ENCODE measurements around the gene INPP5B.

DNA sequence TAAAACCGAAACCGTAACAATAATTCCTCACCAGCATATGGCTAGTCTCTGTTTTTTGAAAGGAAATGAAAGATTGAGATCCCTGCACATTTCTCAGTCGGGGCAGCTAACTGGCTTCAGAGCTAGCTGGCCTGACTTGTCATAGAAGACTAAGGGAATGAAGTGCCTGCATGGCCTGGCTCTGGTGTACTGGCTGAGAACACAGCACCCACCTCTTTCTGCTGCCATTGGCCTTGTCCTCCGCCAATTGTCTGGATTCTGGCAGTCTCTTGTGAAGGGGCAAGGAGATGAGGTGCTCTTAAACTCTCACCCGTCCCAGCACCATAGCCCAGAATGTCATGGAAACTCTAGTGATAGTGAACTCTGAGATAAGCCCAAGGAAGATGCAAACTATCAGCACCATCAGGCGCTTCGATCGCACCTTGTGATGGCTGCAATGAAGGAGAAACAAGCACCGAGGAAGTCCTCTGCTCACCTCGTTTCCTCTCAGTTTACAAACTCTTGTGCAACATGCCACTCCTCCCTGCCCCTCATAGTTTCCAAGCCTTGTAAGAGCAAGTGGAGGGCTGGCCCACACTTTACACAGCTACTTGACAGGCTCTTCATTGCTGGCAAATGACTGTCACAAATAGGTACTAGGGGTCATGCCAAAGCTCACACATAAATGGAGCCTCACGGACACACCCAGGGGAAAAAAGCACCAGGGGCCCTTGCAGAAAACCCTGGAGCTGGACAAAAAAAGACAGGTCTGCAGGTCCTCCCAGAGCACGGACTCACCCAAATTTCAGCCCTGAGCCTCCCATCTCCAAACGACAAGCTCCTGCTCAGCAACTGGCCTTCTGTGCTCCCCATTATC, 16.4 kb downstream of the INPP5B start:
- TF ChIP-seq, protein P1, sequence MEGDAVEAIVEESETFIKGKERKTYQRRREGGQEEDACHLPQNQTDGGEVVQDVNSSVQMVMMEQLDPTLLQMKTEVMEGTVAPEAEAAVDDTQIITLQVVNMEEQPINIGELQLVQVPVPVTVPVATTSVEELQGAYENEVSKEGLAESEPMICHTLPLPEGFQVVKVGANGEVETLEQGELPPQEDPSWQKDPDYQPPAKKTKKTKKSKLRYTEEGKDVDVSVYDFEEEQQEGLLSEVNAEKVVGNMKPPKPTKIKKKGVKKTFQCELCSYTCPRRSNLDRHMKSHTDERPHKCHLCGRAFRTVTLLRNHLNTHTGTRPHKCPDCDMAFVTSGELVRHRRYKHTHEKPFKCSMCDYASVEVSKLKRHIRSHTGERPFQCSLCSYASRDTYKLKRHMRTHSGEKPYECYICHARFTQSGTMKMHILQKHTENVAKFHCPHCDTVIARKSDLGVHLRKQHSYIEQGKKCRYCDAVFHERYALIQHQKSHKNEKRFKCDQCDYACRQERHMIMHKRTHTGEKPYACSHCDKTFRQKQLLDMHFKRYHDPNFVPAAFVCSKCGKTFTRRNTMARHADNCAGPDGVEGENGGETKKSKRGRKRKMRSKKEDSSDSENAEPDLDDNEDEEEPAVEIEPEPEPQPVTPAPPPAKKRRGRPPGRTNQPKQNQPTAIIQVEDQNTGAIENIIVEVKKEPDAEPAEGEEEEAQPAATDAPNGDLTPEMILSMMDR (IDR thresholded peaks at IDR 0.05) = no peak
- no peak for TF ChIP-seq POLR2A (IDR thresholded peaks at IDR 0.05)
- TF ChIP-seq EP300 (IDR thresholded peaks at IDR 0.05) = no peak
- TF ChIP-seq POLR2AphosphoS5 (IDR thresholded peaks at IDR 0.05) = no peak
